HepG2 (cell line): Measurements from ENCODE around the gene CCDC87. TPM values are rescaled to one million over a fixed set of nuclear protein-coding genes. Genes with fewer than 3 reads are reported as not detected.

Experiments used
- CENPT ChIP-seq: sonication (generic); formaldehyde crosslinking; IDR thresholded peaks from 2 replicates; pipeline ENCODE4 v1.8.0; 2022; ENCODE audit warnings: low read depth, mild to moderate bottlenecking, moderate library complexity, missing genetic modification reagents
- HNF1A ChIP-seq, 2 experiments: sonication (generic) in 1 of 2; formaldehyde crosslinking in 1 of 2; IDR thresholded peaks; 2 replicates each; pipeline versions ENCODE4 v1.4.0 to v1.6.1; 2016 to 2020; ENCODE audit warnings: borderline replicate concordance in 1 of 2, low read depth in 1 of 2, mild to moderate bottlenecking in 1 of 2, missing genetic modification reagents in 1 of 2
- HOXD1 ChIP-seq: sonication (generic); formaldehyde crosslinking; IDR thresholded peaks from 2 replicates; pipeline ENCODE4 v1.5.0; 2020; ENCODE audit warnings: missing genetic modification reagents
- NONO ChIP-seq, 2 experiments: fragments of 450-650 bp in 1 of 2; sonication (generic) in 1 of 2; formaldehyde crosslinking in 1 of 2; IDR thresholded peaks in 1 of 2; conservative IDR thresholded peaks in 1 of 2; 2 replicates each; pipeline versions ENCODE4 v1.6.1 to v1.8.0; 2017 to 2022; ENCODE audit warnings: mild to moderate bottlenecking in 1 of 2, missing genetic modification reagents in 1 of 2, moderate library complexity in 1 of 2
- POLR2AphosphoS5 ChIP-seq: IDR thresholded peaks from 2 replicates; pipeline ENCODE4 v1.6.1; 2012; ENCODE audit warnings: low read depth, low read length
- ZBTB10 ChIP-seq: sonication (generic); formaldehyde crosslinking; IDR thresholded peaks from 2 replicates; pipeline ENCODE4 v1.4.0; 2020; ENCODE audit warnings: missing genetic modification reagents, borderline replicate concordance
- ZMAT5 ChIP-seq: sonication (generic); formaldehyde crosslinking; IDR thresholded peaks from 2 replicates; pipeline ENCODE4 v1.5.0; 2020; ENCODE audit warnings: mild to moderate bottlenecking, low read depth, missing genetic modification reagents, borderline replicate concordance
- ZNF367 ChIP-seq: sonication (generic); formaldehyde crosslinking; IDR thresholded peaks from 2 replicates; pipeline ENCODE4 v1.4.0; 2020; ENCODE audit warnings: missing genetic modification reagents, borderline replicate concordance
- ZNF407 ChIP-seq: sonication (generic); formaldehyde crosslinking; IDR thresholded peaks from one replicate; pipeline ENCODE4 v1.5.1; 2020; ENCODE audit warnings: mild to moderate bottlenecking, missing genetic modification reagents; ENCODE audit errors: not compliant biosample characterization
- ZNF577 ChIP-seq: sonication (generic); formaldehyde crosslinking; IDR thresholded peaks from 2 replicates; pipeline ENCODE4 v1.4.0; 2020; ENCODE audit warnings: mild to moderate bottlenecking, low read depth, missing genetic modification reagents, borderline replicate concordance
- polyA plus RNA-seq, 8 experiments: library from polyadenylated mRNA; depleted of rRNA in 3 of 8; stranded (reverse) in 7 of 8; unstranded in 1 of 8; fragments of >200 nt; fragmentation: Illumina TruSeq in 4 of 8; extraction: Trizol in 4 of 8; gene quantifications; 2 replicates each; pipeline versions ENCODE4 v1.2.1 to v1.2.3, GENCODE V29; 2011 to 2016; ENCODE audit warnings: low read depth in 4 of 8, missing spikeins in 1 of 8, mixed read lengths in 1 of 8; ENCODE audit not compliant: insufficient read depth in 1 of 8
- total RNA-seq, 5 experiments: library from RNA; depleted of rRNA; stranded (reverse); fragments of >200 nt; fragmentation: Illumina TruSeq; extraction: Trizol; gene quantifications; 2 replicates each; pipeline ENCODE4 v1.2.3, GENCODE V29; 2016; ENCODE audit warnings: low read depth in 1 of 5

The CCDC87 gene
- total and polyA plus RNA-seq, 2 of the 13 experiments (the other 11 are each of a cell fraction or from before 2014, with no cell fraction given), result 0.05 to 0.42 TPM

- TF ChIP-seq ZBTB10 (CRISPR knock-in tag), result peak; percentile 53; the same call in 1 of the 2 replicates
- TF ChIP-seq NONO (IDR thresholded peaks at IDR 0.05), result no peak
- TF ChIP-seq NONO (CRISPR knock-in tag; conservative IDR thresholded peaks at IDR 0.05), result peak; percentile 75
- TF ChIP-seq HNF1A (IDR thresholded peaks at IDR 0.05; ENCODE audit: low read depth), result no peak
- TF ChIP-seq HNF1A (CRISPR knock-in tag; IDR thresholded peaks at IDR 0.05; ENCODE audit: borderline replicate concordance), result peak; percentile 66; the same call in 1 of the 2 replicates
- TF ChIP-seq ZNF367, result peak; percentile 29; the same call in 1 of the 2 replicates
- TF ChIP-seq ZMAT5 (CRISPR knock-in tag), result no peak
- TF ChIP-seq ZNF407 (CRISPR knock-in tag), result peak; percentile 87
- peak; percentile 99 for TF ChIP-seq POLR2AphosphoS5
- peak; percentile 78; the same call in 1 of the 2 replicates for TF ChIP-seq HOXD1 (CRISPR knock-in tag)
- TF ChIP-seq ZNF577 (CRISPR knock-in tag), result no peak
- TF ChIP-seq CENPT (CRISPR knock-in tag), result 0 out of 2 replicates have a peak, but pooled peaks have one; percentile 48
Observed at GRCh38 chr11:66616379-66617154, 23.7 kb upstream of the CCDC87 start, which contains the start of gene RBM14 (continued).
